Germinal center (tissue), 1 donor: ENCODE data around the gene OR5B2.
"Not testable (repeated sequence)": the region's sequence is repeated elsewhere in the genome, so short reads cannot be mapped to it uniquely, and the experiment has no call there.

Experiments used
- DNase-seq: peaks from one replicate; pipeline ENCODE4 v3.0.0; 2012; ENCODE audit warnings: mixed read lengths, low spot score

OR5B2 gene

DNA sequence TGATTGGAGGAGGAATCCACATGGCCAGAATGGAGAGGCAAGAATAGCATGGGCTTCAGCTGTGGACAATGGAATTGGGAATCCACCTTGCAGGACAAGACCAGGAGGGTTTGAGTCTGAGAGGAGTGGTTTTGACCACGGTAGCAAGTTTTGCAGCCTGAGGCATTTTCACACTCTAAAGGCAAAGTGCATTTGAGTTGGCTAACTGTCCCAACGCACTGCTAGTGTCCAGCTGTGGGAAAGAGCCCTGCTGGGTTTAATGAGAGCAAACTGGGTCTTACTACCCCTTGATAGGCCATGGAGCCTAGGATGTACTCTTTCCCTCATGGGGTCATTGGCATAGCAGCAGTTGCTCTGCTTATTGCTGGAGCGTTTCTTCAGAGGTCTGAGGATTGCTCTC is at the start of gene OR5B2:
OR5B2 (minus strand) TSS at position 101 of the 400 bp plus-strand sequence. CDS start 4,860 bp downstream, outside the sequence.
- DNase-seq, result no peak

DNA sequence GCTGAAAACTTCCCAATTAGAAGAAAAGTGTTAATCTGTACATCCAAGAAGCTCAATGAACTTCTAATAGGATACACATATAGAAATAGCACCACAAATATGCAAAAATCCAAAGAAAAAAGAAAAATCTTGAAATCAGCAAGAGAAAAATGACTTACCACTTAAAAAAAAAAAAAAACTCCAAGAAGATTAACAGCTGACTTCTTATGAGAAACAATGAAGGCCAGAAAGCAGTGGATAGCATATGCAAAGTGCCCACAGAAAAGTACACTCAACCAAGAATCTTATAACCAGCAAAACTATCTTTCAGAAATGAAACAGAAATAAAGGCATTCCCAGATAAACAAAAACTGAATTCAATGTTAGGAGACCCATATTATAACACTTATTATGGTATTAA is 44.0 kb upstream of the OR5B2 start:
- DNase-seq, result no peak

DNA sequence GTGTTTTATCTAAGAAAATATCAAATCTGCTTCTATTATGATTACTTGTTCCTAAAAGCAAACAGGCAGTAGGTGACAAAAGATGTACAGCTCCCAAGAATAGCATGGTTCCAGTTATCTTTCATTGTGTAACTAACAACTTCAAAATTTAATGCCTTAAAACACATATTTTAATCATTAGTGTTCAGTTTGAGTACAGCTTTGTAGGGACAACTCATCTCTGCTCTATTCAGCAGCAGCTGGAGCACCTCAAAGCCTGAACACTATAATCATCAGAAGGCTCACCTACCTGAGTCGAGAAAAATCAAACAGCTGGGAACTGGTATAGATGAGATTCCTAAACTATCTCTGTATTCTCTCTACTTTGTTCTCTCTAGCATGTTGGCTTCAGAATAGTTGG is 38.4 kb upstream of the OR5B2 start:
- no peak for DNase-seq

DNA sequence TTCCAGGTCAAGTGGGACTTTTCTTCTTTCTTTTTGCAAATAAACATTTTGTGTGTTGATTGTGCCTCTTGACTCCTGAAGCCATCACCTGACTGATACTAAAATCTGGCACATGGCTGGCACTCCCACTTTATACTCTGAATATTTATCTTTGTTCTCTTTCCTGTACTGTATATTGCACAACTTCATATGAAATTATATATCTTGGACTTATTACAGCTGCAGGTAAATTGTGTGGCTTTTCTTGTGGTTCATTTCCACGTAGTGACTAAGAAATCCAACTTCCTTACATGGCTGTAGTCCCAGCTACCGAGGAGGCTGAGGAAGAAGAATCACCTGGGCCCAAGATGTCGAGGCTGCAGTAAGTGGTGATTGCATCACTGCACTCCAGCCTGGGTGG is 37.8 kb upstream of the OR5B2 start:
- no peak for DNase-seq

DNA sequence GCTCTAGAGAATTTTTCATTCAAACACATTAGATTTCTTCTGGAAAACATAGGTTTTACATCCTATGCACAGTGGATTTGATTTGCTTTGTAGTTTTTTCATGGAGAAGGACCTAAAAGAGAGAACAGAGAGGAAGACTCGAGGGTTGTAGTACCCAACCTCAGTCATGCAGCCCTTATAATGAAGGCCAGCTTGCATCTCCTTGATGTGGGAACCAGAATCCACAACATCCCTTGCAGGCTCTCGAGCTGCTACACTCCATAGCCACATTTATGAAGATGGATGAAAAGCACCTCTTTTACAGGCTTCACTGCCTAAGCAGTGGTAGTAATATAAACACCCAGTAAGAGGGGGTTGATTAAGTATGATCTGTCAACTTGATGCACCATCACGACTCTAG is 23.7 kb upstream of the OR5B2 start:
- DNase-seq, result no peak

DNA sequence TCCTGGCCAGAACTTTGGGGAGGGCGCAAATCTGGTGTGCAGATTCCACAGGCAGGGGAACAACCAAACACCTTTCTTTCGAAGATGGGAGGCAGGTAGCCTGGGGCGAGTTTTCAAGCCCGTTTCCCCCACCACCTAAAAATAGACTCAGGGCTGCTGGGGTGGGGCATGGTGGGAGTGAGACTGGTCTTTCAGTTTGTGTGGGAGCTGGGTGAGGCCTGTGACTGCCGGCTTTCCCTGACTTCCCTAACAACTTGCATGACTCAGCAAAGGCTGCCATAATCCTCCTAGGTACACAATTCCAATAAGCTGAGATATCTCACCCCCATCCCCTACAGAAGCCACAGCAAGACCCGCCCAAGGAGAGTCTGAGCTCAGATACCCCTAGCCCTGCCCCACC is 18.4 kb upstream of the OR5B2 start:
- no peak for DNase-seq

DNA sequence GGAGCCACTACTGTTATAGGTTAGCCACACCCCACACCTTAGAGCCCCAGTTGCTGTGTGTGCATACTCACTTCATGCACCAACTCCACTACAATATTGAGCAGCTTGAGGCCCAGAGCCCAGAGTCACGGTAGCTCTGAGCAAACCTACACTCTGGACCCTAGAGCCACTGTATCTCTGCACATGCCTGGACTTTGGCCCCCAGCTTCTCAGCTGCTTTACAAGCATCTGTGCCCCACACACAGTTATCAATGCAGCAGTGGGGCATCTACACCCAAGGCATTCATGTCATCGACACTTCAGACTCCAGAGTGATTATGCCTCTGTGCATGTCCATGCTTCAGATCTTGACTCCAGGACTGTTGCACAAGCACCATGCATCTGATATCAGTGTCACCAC is 16.4 kb upstream of the OR5B2 start:
- DNase-seq, result no peak

DNA sequence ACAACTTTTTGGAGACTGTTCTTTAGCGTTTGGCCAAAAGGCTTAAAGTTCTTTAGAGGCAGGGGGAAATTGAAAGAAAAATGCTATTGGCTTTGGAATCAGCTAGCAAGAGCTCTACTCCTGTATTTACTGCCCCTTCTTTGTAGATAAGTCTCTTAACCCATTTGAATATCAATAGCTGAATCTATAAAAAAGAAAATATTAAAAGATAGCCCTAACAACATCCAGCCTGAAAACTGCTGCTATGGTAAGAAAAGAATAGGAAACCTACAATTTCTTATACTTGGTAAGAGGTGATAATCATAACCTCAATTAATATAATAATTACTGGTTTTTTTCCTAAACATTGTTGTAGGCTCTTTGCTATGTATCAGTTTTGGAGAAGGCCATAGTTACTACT is 14.2 kb upstream of the OR5B2 start, which contains the start of gene OR5B12:
OR5B12 (minus strand) TSS at position 101 of the 400 bp plus-strand sequence. CDS start 2,085 bp downstream, outside the sequence.
- DNase-seq, result no peak

DNA sequence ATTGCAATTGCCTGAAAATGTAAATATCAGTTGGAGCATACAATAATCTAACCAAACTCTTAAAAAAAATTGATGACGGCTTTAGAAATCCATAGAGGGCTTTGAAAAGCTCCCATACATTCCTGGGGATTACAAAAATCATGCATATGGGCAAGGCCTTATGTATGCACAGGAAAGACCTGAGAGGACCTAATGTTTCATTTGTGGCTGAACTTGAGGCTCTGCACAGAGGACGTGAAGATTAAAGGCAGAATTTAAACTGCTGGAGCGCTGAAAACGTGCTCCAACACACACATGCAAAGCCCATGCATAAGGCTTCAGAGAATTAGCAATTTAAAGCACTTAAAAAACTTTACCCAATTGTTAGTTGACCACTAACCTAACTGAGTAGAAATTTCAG is 10.6 kb upstream of the OR5B2 start:
- no peak for DNase-seq

DNA sequence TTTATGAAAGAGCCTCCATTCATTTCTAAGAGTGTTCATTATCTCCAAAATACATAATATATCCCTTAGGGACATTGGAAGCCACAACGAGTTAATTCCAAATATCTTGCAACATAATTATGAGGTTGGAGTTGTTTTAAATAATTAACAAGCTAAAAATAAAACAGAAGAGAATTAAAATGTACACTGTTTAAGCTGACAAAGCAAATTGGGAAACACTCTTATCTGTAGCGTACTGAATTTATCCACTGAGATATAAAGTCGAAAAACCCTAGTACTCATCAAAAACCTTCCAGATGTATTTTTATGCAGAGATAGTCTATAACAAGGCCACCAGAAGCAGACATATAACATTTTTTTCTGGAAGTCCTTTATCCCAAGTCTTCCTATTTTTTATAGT is 6.3 kb upstream of the OR5B2 start:
- no peak for DNase-seq

DNA sequence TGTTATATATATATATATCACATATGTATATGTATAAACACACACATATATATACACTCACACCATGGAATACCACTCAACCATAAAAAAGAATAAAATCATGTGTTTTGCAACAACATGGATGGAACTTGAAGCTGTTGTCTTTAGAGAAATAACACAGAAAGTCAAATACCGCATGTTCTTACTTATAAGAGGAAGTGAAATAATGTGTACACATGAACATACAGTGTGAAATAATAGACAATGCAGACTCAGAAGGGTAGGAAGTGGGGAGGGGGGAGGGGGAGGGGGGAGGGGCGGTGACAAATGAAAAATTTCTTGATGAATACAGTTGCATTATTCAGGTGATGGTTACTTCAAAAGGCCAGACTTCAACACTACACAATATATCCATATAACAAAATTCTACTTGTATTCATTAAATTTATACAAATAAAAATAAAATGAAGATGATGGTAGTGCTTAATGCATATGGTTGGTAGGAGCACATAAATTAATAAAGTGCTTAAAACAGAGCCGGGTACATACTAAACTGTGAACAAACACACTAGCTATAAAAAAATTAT is 5.8 kb upstream of the OR5B2 start:
- no peak for DNase-seq

DNA sequence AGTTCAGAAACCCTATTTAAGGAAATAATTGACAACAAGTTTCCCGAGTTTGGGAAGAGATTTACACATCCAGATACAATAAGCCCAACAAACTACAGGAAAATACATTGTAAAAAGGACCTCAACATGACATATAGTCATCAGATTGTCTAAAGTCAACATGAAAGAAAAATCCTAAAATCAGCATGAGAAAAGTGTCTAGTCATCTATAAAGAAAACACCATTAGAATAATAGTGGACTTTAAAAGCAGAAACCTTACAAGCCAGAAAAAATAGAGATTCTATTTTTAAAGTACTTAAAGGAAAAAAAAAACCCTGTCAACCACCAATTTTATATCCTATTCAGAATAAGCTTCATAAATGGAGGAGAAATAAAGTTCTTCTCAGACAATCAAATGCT is 1.4 kb upstream of the OR5B2 start:
- no peak for DNase-seq

DNA sequence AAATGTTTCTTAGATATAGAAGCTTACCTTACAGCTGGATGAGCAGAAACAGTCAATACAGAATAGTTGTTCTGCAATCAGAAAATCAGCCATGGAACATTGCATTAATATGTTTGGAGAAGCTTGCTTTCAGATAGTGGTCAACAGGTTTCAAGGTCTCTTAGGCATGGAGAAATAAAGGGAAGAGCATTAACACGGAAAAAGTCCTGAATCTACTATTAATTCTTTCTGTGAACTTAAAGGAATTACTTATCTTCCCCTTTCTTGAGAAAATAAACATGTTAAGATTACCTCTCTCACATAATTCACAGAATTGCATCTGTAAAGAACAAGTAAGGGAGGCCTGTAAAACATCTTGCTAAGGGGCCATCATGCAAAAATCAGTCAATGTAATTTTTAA is 21.1 kb downstream of the OR5B2 start, which contains the start of gene OR5B3:
OR5B3 (minus strand) TSS at position 101 of the 400 bp plus-strand sequence. CDS start 3,465 bp downstream, outside the sequence.
- no peak for DNase-seq

DNA sequence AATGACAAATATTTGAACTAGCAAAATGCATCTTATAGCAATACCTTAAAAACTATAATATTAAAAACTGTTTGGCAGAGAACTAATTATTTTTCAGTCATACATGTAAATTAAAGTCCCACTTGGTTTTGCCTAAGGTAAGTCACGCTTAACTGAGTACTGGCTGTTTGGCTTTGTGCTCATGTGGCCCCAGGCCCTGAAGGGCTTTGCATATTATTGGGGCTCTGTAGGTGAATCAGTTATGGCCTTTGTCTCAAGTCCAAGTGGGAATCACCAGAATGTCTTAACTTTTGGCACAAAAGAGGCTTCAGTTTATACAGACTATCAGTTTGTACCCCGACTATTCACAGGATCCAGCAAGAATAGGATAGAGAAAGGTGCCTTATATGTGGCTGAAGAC is 28.3 kb downstream of the OR5B2 start:
- not testable (repeated sequence) for DNase-seq

DNA sequence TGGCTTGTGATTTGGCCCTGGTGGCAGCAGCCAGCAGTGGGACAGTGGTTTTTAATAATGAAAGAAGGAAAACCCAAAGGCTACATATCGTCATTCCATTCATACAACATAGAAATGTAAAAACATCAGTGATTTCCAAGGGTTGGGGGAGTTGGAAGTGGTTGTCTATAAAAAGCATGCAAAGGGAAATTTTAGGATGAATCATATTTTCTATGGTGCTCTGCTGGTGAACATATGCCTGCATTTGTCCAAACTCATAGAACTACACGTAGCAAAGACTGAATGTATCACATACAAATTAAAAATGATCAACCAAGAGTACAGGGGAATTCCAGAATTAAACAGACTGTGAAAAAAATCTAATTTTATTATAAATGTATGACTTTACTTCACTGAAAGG is 32.3 kb downstream of the OR5B2 start:
- DNase-seq, result no peak

DNA sequence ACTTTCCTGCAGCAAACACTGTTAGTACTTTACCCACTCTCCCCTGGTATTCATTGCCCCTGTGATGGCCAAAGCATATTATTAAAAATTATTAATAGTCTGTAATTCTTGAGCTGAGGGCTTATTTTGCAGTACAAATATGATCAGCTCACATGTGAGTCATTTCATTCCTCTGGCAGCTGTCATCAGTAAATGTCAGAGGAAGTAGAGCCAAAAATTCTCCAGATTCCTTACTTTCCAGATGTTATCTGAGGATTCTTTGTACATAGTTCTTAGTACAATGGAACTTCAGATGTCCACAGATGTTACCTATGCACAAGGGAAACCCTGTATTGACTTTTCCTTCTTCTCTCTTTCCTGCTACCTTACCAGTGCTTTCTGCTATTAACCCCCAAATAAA is 33.7 kb downstream of the OR5B2 start:
- no peak for DNase-seq

DNA sequence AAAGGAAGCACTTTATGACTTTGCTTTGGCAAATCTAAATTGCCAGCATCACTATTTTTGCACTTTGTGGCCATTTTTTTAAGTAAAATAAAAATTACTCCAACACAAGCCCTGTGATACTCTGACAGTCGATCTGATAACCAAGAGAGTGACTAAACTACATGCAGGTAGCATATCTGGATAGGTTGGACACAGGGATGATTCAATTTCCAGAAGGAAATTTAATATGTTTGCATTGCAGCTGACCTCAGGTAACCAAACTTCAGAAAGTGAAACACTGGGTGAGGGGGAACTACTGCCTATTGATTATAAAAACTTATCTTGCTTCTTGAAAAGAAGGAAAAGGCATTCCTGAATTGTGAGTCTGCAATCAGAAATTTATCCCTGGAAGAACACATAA is 35.2 kb downstream of the OR5B2 start:
- no peak for DNase-seq

DNA sequence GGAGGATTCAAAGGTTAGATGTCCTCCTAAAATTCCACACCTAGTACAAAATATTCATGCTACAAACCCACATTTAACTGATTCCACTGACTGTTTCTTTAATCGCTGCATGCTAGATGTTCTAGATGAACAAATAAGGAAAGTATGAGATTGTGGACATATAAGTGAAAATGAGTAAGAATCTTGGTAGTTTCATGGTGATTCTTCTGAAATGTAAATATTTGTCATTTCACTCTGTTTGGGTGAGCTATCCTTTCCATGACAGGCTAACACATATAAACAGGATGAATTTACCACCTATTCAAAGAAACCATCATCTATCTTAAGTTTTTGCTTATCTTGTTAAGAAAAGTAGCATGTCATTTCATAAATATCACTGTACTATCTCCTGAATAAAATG is 36.0 kb downstream of the OR5B2 start:
- no peak for DNase-seq

DNA sequence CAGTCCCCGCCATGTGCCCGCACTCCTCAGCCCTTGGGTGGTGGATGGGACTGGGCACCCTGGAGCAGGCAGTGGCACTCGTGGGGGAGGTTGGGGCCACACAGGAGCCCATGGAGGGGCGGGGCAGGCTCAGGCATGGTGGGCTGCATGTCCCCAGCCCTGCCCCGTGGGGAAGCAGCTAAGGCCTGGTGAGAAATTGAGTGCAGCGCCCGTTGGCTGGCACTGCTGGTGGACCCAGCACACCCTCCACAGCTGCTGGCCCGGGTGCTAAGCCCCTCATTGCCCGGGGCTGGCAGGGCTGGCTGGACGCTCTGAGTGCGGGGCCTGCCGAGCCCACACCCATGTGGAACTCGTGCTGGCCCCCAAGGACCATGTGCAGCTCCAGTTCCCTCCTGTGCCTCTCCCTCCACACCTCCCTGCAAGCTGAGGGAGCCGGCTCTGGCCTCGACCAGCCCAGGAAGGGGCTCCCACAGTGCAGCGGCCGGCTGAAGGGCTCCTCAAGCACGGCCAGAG is 37.3 kb downstream of the OR5B2 start:
- no peak for DNase-seq
